ENCODE results near the gene HTRA1.

The HTRA1 gene

DNA sequence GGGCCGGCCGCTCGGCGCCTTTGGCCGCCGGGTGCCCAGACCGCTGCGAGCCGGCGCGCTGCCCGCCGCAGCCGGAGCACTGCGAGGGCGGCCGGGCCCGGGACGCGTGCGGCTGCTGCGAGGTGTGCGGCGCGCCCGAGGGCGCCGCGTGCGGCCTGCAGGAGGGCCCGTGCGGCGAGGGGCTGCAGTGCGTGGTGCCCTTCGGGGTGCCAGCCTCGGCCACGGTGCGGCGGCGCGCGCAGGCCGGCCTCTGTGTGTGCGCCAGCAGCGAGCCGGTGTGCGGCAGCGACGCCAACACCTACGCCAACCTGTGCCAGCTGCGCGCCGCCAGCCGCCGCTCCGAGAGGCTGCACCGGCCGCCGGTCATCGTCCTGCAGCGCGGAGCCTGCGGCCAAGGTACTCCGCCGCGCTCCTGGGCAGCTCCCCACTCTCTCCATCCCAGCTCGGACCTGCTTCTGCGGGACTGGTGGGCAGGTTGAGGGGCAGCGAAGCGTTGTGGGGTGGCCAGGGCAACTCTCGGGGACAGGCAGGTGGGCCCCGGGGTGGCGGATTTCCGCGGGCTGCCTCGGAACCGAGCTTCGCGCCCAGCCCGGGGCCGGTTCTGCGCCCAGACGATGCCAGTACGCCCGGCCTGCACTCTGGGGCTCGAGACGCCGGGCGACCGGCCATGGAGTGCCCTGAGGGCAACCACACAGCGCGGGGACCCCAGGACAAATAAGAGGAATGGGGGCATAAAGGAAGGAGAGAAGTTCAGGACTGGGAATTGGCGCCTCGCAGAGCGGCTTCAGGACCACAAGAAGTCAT is 578 bp downstream of the HTRA1 start:
- H3F3A ChIP-seq (ENCODE audit: insufficient read depth) = no peaks in the 10 kb centered on the region
- no peaks in the 10 kb centered on the region for H3K36me3 ChIP-seq (ENCODE audit: low read length)
- no peak overlapping the region for H3K9ac ChIP-seq (ENCODE audit: low read length)
- H3K79me2 ChIP-seq (ENCODE audit: insufficient read depth, low read length) = no peaks in the 10 kb centered on the region
- TF ChIP-seq EZH2phosphoT487 (conservative IDR thresholded peaks at IDR 0.05; ENCODE audit: low read length) = no peak
- TF ChIP-seq, protein P1, sequence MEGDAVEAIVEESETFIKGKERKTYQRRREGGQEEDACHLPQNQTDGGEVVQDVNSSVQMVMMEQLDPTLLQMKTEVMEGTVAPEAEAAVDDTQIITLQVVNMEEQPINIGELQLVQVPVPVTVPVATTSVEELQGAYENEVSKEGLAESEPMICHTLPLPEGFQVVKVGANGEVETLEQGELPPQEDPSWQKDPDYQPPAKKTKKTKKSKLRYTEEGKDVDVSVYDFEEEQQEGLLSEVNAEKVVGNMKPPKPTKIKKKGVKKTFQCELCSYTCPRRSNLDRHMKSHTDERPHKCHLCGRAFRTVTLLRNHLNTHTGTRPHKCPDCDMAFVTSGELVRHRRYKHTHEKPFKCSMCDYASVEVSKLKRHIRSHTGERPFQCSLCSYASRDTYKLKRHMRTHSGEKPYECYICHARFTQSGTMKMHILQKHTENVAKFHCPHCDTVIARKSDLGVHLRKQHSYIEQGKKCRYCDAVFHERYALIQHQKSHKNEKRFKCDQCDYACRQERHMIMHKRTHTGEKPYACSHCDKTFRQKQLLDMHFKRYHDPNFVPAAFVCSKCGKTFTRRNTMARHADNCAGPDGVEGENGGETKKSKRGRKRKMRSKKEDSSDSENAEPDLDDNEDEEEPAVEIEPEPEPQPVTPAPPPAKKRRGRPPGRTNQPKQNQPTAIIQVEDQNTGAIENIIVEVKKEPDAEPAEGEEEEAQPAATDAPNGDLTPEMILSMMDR (IDR thresholded peaks at IDR 0.05; ENCODE audit: insufficient read depth, low read length, poor library complexity, severe bottlenecking) = no peak
- H3K4me2 ChIP-seq (ENCODE audit: low read depth, low read length, poor library complexity, severe bottlenecking) = no peak overlapping the region
- no peak overlapping the region for H2AFZ ChIP-seq (ENCODE audit: low read depth, low read length, severe bottlenecking)
- no peaks in the 10 kb centered on the region for H4K20me1 ChIP-seq (ENCODE audit: low read depth, low read length)
- H3K27me3 ChIP-seq (ENCODE audit: low read length) = 0 out of 2 replicates have a peak, but pooled peaks cover 3% of the 10 kb centered on the region
- H3K4me3 ChIP-seq (ENCODE audit: insufficient read depth, low read length, poor library complexity, severe bottlenecking) = no peak overlapping the region
- H3K27ac ChIP-seq (ENCODE audit: low read depth, low read length) = no peak overlapping the region
- no peaks in the 10 kb centered on the region for H3K9me3 ChIP-seq (ENCODE audit: insufficient read depth, low read length)
- no peaks in the 10 kb centered on the region for H3K9me2 ChIP-seq (replicated peaks; ENCODE audit: insufficient read depth, low read length)

DNA sequence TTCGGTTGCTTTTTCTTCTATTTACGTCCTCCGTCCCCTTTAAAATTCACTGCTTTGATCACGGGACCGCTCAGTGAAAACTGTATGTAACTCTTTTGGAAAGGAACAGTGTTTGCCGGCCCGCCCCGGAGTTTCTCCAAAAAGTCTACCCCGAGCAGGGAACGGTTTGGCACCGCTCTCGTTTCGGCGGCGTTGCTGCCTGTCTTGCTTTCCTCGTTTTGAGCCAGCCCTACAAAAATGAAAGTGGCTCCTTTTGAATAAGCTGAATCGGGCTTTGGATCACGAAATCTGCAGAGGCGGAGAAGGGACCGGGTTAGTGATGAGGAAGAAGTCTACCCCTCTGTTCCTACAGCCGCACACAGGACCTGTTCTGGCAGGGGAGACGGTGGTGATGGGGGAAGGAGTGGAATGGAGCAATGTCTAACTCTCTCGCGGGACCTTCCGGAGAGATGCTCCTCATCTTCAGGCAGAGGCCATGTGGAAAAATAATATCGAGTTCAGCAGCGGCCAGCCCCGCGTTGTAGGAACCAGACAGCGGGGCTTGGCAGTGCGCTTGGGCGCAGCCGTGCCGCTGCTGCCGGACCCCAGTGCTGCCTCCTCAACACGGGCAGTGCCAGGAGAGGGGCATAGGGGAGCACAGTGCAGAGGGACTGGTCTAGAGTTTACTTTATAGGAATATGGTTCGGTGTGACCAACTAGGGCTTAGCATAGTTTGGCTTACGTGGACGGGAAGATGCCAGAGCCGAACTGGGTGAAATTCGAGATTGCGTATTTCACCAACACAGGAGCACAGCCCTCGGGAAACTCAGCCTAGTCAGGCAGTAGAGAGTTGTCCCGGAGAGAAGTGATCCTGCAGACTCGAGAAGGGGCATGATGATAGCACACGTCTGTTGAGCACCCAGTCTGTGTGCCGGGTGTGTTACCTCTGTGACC is 1.4 kb downstream of the HTRA1 start:
- Histone ChIP-seq H3K4me3 (ENCODE audit: insufficient read depth, low read length, poor library complexity, severe bottlenecking) (no peak overlapping the region), H3K27me3 (ENCODE audit: low read length) (0 out of 2 replicates have a peak, but pooled peaks cover 3% of the 10 kb centered on the region)
- TF ChIP-seq EZH2phosphoT487 (conservative IDR thresholded peaks at IDR 0.05; ENCODE audit: low read length) = no peak
- TF ChIP-seq, protein P1 (IDR thresholded peaks at IDR 0.05; ENCODE audit: insufficient read depth, low read length, poor library complexity, severe bottlenecking) = no peak

DNA sequence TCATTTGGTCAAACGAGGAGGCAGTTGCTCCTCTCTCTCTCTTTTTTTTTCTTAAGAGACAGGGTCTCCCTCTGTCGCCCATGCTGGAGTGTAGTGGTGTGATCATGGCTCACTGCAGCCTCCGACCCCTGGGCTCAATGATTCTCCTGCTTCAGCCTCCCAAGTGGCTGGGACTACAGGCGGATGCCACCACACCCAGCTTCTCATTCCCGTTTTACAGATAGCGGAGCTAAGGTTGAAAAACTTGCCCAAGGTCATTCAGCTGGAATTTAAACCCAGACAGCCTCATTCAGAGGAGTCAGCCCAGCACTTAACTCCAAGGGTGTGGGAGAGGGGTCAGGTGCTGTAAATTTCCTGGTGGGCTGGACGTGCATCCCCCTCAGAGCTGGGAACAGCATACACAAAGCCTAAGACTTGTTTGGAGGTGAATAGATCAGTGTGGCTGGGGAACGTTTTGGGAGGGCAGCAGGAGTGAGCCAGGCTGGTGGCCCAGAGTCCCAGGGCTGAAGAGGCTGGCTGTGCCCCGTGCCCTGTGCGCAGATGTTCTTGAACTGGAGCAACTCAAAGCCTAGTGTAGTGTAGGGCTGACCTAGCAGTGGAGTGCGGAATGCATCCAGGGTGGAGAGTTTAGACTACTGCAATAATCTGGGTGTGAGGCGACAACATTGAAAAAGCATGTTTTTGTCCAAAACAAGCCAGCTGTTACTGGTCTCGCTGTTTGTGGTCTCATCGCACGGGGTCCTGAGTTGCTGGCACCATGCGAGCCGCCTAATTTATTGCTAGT is 2.3 kb downstream of the HTRA1 start:
- no peak overlapping the region for H2AFZ ChIP-seq (ENCODE audit: low read depth, low read length, severe bottlenecking)
- no peaks in the 10 kb centered on the region for H3K9me2 ChIP-seq (replicated peaks; ENCODE audit: insufficient read depth, low read length)
- H3K4me2 ChIP-seq (ENCODE audit: low read depth, low read length, poor library complexity, severe bottlenecking) = no peak overlapping the region
- no peak overlapping the region for H3K9ac ChIP-seq (ENCODE audit: low read length)
- H3K36me3 ChIP-seq (ENCODE audit: low read length) = no peaks in the 10 kb centered on the region
- no peak overlapping the region for H3K27ac ChIP-seq (ENCODE audit: low read depth, low read length)
- H3K4me3 ChIP-seq (ENCODE audit: insufficient read depth, low read length, poor library complexity, severe bottlenecking) = no peak overlapping the region
- no peaks in the 10 kb centered on the region for H4K20me1 ChIP-seq (ENCODE audit: low read depth, low read length)
- no peaks in the 10 kb centered on the region for H3F3A ChIP-seq (ENCODE audit: insufficient read depth)
- no peaks in the 10 kb centered on the region for H3K9me3 ChIP-seq (ENCODE audit: insufficient read depth, low read length)
- H3K27me3 ChIP-seq (ENCODE audit: low read length) = no peaks in the 10 kb centered on the region
- TF ChIP-seq, protein P1 (IDR thresholded peaks at IDR 0.05; ENCODE audit: insufficient read depth, low read length, poor library complexity, severe bottlenecking) = no peak
- no peak for TF ChIP-seq EZH2phosphoT487 (conservative IDR thresholded peaks at IDR 0.05; ENCODE audit: low read length)
- no peaks in the 10 kb centered on the region for H3K79me2 ChIP-seq (ENCODE audit: insufficient read depth, low read length)

More for the DNA sequence above, 1.4 kb downstream of the HTRA1 start:
- Histone ChIP-seq H3K9me3 (ENCODE audit: insufficient read depth, low read length) (no peaks in the 10 kb centered on the region), H3K27ac (ENCODE audit: low read depth, low read length) (no peak overlapping the region), H3K79me2 (ENCODE audit: insufficient read depth, low read length) (no peaks in the 10 kb centered on the region), H3K36me3 (ENCODE audit: low read length) (no peaks in the 10 kb centered on the region), H2AFZ (ENCODE audit: low read depth, low read length, severe bottlenecking) (no peak overlapping the region), H3K9ac (ENCODE audit: low read length) (no peak overlapping the region), H3F3A (ENCODE audit: insufficient read depth) (no peaks in the 10 kb centered on the region), H3K9me2 (replicated peaks; ENCODE audit: insufficient read depth, low read length) (no peaks in the 10 kb centered on the region), H3K4me2 (ENCODE audit: low read depth, low read length, poor library complexity, severe bottlenecking) (no peak overlapping the region), H4K20me1 (ENCODE audit: low read depth, low read length) (no peaks in the 10 kb centered on the region)

Measured in SU-DHL-6 (cell line).